NT2/D1 (cell line): ENCODE measurements around the gene TERT.

Experiments
- YY1 ChIP-seq: IDR thresholded peaks from 2 replicates; pipeline ENCODE4 v1.6.1; 2011; ENCODE audit not compliant: insufficient read length, insufficient read depth
- ZNF274 ChIP-seq: IDR thresholded peaks from 2 replicates; pipeline ENCODE4 v1.6.1; 2011; ENCODE audit warnings: mild to moderate bottlenecking, low read depth, low read length

- no peak for TF ChIP-seq YY1
- TF ChIP-seq ZNF274, result no peak
Measured at GRCh38 chr5:1330146-1330846, 35.4 kb upstream of the TERT start.
